GM21529 (cell line): ENCODE results near the gene FSCN2.

Source experiments
- ATAC-seq: cut with Tn5 transposase; IDR thresholded peaks from one replicate; pipeline ENCODE4 v1.9.1; 2021; ENCODE audit not compliant: unreplicated experiment

The FSCN2 gene

DNA sequence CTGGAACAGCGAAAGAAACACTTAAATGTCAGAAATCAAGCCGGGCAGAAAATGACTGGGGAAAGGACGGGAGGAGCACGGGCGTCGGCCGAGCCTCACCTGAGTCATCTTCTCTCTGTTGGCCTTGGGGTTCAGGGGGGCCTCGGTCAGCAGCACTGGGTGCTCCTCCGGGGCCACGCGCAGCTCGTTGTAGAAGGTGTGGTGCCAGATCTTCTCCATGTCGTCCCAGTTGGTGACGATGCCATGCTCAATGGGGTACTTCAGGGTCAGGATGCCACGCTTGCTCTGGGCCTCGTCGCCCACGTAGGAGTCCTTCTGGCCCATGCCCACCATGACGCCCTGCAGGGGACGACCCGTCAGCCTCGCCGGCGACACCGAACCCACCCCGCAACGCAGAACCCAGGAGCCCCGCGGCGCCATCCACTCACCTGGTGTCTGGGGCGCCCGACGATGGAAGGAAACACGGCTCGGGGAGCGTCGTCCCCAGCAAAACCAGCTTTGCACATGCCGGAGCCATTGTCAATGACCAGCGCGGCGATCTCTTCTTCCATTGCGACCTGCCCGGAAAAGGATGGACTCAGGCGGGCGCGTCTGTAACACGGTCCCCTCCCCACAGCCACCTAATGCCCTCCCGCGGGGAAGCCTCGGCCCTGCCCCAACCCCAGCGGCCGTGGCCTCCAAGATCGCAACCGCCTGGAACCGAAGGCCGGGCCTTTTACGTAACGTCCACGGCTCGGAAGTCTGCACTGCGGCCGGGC is 16.2 kb upstream of the FSCN2 start:
- ATAC-seq = peak; percentile 6

DNA sequence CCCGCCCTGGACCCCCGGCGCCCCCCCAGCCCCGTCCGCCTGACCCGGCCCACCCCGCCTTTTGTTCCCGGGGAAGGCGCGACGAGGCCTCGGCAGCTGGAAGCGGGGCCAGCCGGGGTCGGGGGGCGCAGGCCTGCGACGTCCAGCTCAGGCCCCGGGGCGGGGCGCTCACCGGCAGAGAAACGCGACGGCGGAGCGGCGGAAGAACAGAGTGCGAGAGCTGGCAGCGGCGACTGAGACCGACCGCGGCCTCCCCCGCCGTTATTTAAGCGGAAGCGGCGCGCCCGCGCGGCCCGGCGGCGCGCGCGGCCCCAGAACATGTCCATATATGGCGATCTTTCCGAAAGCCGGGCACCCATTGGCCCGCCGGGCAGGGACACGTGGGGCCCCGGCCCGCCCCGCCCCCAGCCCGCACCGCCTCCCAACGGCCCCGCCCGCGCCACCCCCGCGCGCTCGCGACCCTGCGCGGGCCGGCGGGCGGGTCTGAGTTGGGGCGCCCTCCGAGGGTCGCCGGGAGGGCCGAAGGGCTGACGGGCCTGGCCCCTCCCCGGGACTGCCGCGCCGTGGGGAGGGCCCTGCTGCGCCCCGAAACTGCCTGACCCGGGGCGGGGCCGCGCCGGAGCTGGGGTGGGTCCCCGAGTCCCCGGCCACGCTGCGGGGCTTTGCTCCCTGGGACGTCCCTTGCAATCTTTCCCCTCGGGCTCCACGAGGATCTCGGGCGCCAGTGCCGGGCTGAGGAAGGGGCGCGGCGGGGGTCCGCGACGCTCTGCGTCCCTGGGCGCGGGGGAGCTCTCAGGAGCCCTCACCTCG is 15.4 kb upstream of the FSCN2 start, which contains the start of gene ACTG1:
Gene ACTG1 (minus strand): TSS at position 238 of the 810 bp plus-strand sequence. CDS start 445 bp downstream, outside the sequence.
- ATAC-seq = peak; percentile 35

- no peak for ATAC-seq
Measured at GRCh38 chr17:81513372-81513752, 14.8 kb upstream of the FSCN2 start.

- no peak for ATAC-seq
Measured at GRCh38 chr17:81513753-81514488, 14.3 kb upstream of the FSCN2 start.

DNA sequence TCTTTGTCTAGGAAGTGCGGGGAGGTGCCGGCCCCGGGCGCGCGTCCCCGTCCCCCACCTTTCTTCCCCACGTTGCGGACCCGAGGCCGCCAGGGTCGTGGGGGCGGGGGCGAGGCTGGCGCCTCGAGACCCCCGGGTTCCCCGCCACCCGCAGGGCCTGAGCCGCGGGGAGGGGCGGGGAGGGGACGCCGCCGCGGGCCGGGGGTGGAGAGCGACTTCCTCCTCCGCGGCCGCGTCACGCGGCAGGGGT is 13.8 kb upstream of the FSCN2 start:
- ATAC-seq = no peak

- no peak for ATAC-seq
Measured at GRCh38 chr17:81514739-81515529, 13.2 kb upstream of the FSCN2 start.

DNA sequence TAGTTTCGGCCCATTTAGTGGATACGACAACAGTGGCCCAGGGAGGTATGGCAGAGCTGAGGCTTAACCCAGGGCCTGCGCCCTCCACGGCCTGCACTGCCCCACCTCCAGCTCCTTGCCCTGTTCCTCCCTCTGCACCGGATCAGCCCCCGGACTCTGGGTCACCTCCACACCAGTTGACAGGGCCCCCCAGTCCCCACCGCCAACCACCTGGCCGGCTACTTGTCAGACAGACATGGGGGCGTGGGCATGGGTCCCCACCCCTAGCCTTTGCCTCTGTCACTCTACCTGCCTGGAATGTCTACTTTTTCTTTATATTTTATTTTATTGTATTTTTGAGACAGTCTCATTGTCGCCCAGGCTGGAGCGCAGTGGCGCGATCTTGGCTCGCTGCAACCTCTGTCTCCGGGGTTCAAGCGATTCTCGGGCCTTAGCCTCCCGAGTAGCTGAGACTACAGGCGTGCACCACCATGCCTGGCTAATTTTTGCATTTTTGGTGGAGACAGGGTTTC is 12.6 kb upstream of the FSCN2 start:
- ATAC-seq = no peak

DNA sequence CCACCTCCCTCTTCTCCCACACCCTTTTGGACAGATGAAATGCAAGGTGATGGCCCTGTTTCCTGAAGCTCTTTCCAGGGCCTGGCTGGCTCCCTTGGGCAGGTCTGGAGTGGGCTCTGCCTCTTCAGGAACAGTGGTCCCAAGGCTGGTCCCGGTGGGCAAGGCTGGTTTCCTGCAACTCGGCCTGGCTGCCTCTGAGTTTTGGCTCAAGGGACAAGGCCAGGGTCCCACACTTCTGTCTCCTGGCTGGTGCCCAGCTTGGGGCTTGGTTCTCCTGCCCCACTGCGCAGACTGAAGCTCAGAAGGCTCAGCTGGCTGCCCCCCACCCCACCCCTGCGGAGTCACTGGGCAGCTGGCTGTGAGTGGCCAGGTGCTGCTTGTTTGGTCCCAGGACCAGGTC is 11.7 kb upstream of the FSCN2 start:
- no peak for ATAC-seq

DNA sequence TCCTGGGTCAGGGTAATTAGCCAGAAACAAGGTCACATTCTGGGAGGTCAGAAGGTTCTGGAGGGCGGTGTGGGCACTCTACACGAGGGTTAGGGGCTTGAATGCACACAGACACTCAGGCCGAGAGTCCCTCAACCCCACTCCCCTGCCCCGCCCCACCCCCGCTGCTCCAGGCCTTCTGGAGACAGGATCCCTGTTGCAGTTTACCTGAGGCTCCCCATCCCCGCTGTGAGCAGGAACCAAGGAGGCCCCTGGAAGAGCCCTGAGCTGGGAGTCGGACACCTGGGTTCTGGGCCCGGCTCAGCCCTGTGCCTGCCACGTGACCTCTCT is 11.2 kb upstream of the FSCN2 start:
- no peak for ATAC-seq

DNA sequence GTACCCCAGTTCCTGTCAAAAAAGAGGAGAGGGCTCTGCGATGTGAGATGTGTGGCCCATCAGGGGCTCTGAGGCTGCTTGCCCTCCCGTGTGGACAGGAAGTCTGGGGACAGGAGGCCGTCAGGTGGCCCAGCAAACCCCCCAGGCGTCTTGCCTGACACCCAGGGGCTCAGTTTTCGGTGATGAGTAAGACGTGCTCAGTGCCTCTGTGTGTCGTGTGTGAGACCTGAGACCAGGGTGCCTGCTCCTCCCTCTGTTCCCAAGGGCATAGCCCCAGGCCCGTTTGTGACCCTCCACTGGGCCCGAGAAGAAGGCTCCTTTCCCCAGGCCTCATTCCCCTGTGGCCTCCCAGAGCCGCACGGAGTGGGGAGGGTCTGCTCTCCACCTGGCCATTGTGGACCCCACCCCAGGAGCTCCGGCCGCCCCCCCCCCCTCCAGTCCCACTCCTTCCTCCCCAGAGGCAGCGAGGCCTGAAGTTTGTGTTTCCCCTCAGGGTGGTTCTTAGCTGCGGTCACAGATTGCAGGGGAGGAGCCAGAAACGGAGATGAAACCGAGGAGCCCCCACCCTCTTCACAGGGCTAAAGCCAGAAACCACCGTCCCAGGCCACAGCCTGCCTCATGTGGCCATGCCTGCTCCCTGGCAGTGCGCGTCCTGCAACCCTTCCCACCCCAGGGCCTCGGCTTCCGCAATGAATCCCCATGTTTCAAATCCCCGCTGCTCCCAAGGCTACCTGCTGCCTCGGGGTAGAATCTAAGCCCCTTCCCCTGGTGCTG is 10.7 kb upstream of the FSCN2 start:
- ATAC-seq = peak; percentile 32

- ATAC-seq = no peak
Measured at GRCh38 chr17:81518113-81518784, 9.9 kb upstream of the FSCN2 start.

DNA sequence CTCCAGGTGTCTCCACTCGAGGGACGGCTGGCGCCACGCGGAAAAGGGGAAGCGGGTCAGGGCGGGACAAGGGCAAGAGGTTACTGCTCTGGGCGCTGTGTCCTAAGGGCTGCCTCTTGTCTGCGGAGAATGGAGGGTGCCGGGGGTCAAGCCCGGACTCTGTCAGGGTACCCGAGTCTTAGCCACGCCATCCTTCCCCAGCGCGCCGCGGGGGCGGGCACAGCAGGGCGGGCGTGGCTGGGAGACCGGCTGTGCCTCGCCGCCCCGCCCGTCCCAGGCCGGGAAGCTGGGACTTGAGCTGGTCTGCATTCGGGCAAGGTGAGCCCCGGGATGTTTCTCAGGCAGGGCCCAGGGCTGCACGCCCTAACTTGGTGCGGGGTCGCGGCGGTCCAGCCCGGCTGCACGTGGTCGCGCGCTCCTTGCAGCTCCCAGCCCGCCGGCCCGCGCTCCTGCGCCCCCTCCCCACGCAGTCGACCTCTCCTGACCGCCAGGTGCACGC is 9.3 kb upstream of the FSCN2 start:
- ATAC-seq = peak; percentile 19

GRCh38 chr17:81519284-81520020 is 8.7 kb upstream of the FSCN2 start:
- peak; percentile 21 for ATAC-seq

GRCh38 chr17:81520021-81520901 is 7.9 kb upstream of the FSCN2 start:
- ATAC-seq = no peak

DNA sequence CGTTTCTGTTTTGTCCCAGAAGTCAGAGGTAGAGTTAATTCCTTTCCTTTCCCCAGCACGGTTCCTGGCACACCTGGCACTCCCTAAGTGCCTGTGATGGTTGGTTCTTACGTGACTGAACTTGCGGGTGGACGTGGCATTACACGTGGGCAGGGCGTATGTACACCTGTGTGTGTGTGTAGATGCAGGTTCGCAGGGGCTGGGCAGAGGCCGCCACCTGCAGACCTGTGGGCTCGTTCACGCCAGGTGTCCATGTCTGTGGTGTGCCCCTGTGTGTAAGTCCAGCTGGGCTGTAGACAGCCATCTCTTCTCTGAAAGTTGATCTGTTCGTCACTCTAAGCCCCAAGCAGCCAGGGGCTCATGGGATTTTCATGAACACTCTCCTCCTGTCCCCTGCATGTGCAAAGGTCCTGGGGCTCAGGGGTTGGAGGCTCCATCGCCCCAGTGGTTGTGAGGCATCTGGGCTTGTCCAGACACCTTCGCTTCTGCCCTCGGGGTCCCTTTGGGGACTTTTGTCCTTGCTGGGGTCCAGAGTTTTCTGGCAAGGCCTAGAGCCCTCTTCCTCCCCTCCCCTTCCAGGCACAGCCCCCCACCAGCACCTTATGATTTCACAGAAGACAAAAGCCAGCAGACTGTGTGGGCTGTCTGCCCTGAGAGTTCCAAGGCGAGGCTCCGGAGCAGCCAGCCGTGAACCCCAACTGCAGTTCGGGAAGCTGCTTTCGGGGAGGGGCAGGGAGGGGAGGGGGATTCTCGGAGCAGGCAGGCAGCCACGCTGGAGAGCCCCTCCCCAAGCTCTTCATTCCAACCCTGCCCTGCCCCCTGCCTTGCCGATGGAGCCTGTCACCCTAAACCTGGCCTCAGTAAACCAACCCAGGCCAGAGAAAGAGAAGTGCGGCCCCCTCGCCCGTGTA is 5.4 kb upstream of the FSCN2 start:
- ATAC-seq = no peak

GRCh38 chr17:81523402-81524038 is 4.7 kb upstream of the FSCN2 start:
- no peak for ATAC-seq
